ENCODE data around the gene NKAPL. TPM values are rescaled to one million over a fixed set of nuclear protein-coding genes. Genes with fewer than 3 reads are reported as not detected.

Gene NKAPL
- polyA plus RNA-seq, 1 donor from 2014 or later = not detected

DNA sequence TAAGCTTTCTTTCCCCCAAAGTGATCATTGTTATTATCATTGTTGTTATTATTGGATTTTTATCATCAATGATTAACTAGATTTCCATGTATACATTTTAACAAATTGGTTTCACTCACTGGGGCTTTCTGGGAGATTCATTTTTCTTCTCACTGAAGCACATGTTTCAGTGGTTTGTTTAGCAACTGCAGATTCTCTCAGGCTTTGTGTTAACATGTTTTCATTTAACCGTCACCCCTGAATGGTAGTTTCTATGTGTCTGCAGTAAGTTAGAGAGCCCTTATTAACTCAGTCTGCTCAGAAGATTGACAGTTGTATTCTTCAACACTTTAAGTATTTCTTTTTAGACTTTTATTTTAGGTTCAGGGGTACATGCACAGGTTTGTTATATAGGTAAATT lies 19.5 kb upstream of the NKAPL start:
- Histone ChIP-seq H3K9ac (ENCODE audit: low read length) (no peak overlapping the region), H3K9me2 (ENCODE audit: insufficient read depth, low read length) (no peaks in the 10 kb centered on the region), H3K27me3 (ENCODE audit: insufficient read depth, low read depth, low read length) (no peaks in the 10 kb centered on the region), H3K4me3 (ENCODE audit: low read length) (no peak overlapping the region), H3F3A (ENCODE audit: insufficient read depth, low read length, poor library complexity, severe bottlenecking) (peaks cover 4% of the 10 kb centered on the region), H4K20me1 (ENCODE audit: insufficient read depth) (no peaks in the 10 kb centered on the region), H3K36me3 (ENCODE audit: insufficient read depth, low read length) (no peaks in the 10 kb centered on the region), H2AFZ (ENCODE audit: low read depth, low read length) (no peak overlapping the region), H3K9me3 (ENCODE audit: low read length) (no peaks in the 10 kb centered on the region), H3K79me2 (replicated peaks; ENCODE audit: insufficient read depth, low read length) (no peaks in the 10 kb centered on the region), H3K27ac (ENCODE audit: low read length) (no peak overlapping the region), H3K4me2 (ENCODE audit: low read length) (no peak overlapping the region)
- TF ChIP-seq POLR2AphosphoS5 (IDR thresholded peaks at IDR 0.05) = no peak
- no peak for TF ChIP-seq RAD21 (conservative IDR thresholded peaks at IDR 0.05)
- TF ChIP-seq, protein P1, sequence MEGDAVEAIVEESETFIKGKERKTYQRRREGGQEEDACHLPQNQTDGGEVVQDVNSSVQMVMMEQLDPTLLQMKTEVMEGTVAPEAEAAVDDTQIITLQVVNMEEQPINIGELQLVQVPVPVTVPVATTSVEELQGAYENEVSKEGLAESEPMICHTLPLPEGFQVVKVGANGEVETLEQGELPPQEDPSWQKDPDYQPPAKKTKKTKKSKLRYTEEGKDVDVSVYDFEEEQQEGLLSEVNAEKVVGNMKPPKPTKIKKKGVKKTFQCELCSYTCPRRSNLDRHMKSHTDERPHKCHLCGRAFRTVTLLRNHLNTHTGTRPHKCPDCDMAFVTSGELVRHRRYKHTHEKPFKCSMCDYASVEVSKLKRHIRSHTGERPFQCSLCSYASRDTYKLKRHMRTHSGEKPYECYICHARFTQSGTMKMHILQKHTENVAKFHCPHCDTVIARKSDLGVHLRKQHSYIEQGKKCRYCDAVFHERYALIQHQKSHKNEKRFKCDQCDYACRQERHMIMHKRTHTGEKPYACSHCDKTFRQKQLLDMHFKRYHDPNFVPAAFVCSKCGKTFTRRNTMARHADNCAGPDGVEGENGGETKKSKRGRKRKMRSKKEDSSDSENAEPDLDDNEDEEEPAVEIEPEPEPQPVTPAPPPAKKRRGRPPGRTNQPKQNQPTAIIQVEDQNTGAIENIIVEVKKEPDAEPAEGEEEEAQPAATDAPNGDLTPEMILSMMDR (IDR thresholded peaks at IDR 0.05; ENCODE audit: poor library complexity, severe bottlenecking) = no peak
- no peak for TF ChIP-seq EZH2 (IDR thresholded peaks at IDR 0.05; ENCODE audit: borderline replicate concordance, insufficient read depth, low read length, poor library complexity, severe bottlenecking)
- TF ChIP-seq, protein P2, sequence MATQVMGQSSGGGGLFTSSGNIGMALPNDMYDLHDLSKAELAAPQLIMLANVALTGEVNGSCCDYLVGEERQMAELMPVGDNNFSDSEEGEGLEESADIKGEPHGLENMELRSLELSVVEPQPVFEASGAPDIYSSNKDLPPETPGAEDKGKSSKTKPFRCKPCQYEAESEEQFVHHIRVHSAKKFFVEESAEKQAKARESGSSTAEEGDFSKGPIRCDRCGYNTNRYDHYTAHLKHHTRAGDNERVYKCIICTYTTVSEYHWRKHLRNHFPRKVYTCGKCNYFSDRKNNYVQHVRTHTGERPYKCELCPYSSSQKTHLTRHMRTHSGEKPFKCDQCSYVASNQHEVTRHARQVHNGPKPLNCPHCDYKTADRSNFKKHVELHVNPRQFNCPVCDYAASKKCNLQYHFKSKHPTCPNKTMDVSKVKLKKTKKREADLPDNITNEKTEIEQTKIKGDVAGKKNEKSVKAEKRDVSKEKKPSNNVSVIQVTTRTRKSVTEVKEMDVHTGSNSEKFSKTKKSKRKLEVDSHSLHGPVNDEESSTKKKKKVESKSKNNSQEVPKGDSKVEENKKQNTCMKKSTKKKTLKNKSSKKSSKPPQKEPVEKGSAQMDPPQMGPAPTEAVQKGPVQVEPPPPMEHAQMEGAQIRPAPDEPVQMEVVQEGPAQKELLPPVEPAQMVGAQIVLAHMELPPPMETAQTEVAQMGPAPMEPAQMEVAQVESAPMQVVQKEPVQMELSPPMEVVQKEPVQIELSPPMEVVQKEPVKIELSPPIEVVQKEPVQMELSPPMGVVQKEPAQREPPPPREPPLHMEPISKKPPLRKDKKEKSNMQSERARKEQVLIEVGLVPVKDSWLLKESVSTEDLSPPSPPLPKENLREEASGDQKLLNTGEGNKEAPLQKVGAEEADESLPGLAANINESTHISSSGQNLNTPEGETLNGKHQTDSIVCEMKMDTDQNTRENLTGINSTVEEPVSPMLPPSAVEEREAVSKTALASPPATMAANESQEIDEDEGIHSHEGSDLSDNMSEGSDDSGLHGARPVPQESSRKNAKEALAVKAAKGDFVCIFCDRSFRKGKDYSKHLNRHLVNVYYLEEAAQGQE (IDR thresholded peaks at IDR 0.05; ENCODE audit: borderline replicate concordance) = no peak

DNA sequence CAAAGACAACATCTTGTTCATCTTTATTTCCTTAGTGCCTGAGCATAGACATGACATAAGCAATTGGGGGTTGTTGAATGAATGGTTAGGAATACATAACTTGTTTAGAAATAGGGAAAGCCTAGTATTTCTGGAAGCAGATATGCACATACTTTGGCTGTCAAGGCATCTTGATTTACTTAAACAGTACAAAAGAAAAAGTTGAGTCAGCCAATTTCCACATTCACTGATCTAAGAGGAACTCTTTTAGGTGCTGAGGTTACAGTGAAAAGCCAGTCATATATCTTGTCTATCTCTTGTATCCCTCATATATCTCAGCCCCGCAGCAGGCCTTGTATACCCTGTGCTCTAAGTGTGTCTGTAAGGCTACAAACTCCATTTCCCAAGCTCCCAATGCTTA lies 18.6 kb upstream of the NKAPL start:
- Histone ChIP-seq H3K9me3 (ENCODE audit: low read length) (no peaks in the 10 kb centered on the region), H3K9ac (ENCODE audit: low read length) (no peak overlapping the region), H3F3A (ENCODE audit: insufficient read depth, low read length, poor library complexity, severe bottlenecking) (peaks cover 4% of the 10 kb centered on the region), H3K4me3 (ENCODE audit: low read length) (no peak overlapping the region), H3K4me2 (ENCODE audit: low read length) (no peak overlapping the region), H4K20me1 (ENCODE audit: insufficient read depth) (no peaks in the 10 kb centered on the region), H3K27me3 (ENCODE audit: insufficient read depth, low read depth, low read length) (no peaks in the 10 kb centered on the region), H3K27ac (ENCODE audit: low read length) (no peak overlapping the region), H3K36me3 (ENCODE audit: insufficient read depth, low read length) (no peaks in the 10 kb centered on the region), H2AFZ (ENCODE audit: low read depth, low read length) (no peak overlapping the region), H3K9me2 (ENCODE audit: insufficient read depth, low read length) (no peaks in the 10 kb centered on the region), H3K79me2 (replicated peaks; ENCODE audit: insufficient read depth, low read length) (no peaks in the 10 kb centered on the region)
- TF ChIP-seq, protein P2 (IDR thresholded peaks at IDR 0.05; ENCODE audit: borderline replicate concordance) = no peak
- no peak for TF ChIP-seq RAD21 (conservative IDR thresholded peaks at IDR 0.05)
- TF ChIP-seq EP300 (conservative IDR thresholded peaks at IDR 0.05; ENCODE audit: poor library complexity, severe bottlenecking) = no peak
- TF ChIP-seq MXI1 (conservative IDR thresholded peaks at IDR 0.05; ENCODE audit: poor library complexity, severe bottlenecking) = no peak
- no peak for TF ChIP-seq SMC3 (conservative IDR thresholded peaks at IDR 0.05; ENCODE audit: poor library complexity)
- no peak for TF ChIP-seq POLR2AphosphoS5 (IDR thresholded peaks at IDR 0.05)
- no peak for TF ChIP-seq TAF1 (IDR thresholded peaks at IDR 0.05; ENCODE audit: low read depth)
- no peak for TF ChIP-seq EZH2 (IDR thresholded peaks at IDR 0.05; ENCODE audit: borderline replicate concordance, insufficient read depth, low read length, poor library complexity, severe bottlenecking)
- TF ChIP-seq, protein P1 (IDR thresholded peaks at IDR 0.05; ENCODE audit: poor library complexity, severe bottlenecking) = no peak
